ENCODE measurements around the gene BNC2. TPM values are rescaled to one million over a fixed set of nuclear protein-coding genes. Genes with fewer than 3 reads are reported as not detected.
A peak's percentile ranks its signal among the peaks of the same experiment; 100 is the strongest.

The BNC2 gene
- total and polyA plus RNA-seq, 2 of the 4 experiments (the other 2 are of a cell fraction) = 15.5 to 45.2 TPM

DNA sequence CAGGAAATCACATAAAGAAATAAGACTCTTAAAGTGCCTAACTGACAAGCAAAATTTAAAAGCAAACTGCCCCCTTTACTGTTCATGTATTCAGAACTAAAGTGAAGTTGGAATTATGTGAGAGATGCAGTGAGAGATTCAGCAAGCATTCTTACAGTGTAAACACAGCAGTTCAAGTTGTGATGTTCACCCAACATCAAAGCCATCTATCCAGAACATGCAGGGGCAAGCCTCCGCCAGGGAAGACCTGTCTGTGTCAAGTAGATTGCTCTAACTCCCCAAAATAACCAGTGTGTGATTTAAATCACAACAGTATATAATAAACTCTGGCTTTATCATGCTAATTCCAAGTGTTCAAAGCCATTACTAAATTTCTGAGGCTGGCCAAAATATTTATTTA lies 233.3 kb downstream of the BNC2 start:
- H3K27ac ChIP-seq (ENCODE audit: insufficient read depth, low read length) = peak overlapping the region; percentile 84; the same call in 1 of the 2 replicates
- peak overlapping the region in 1 of 2 experiments; percentile 85; a peak in 2 of 4 replicates for H4K8ac ChIP-seq (ENCODE audit: low read depth in 2 of 2, low read length in 2 of 2)
- H3K56ac ChIP-seq (ENCODE audit: extremely low read depth, insufficient read depth, low read length) = no peak overlapping the region
- peak overlapping the region; percentile 60 for H3K4me2 ChIP-seq (ENCODE audit: low read depth, low read length)
- H2BK20ac ChIP-seq (ENCODE audit: low read depth, low read length) = peak overlapping the region; percentile 69; the same call in 1 of the 2 replicates
- peak overlapping the region; percentile 63; the same call in 1 of the 2 replicates for H3K23ac ChIP-seq (ENCODE audit: low read depth, low read length)
- no peak overlapping the region; the same call in 1 of the 2 replicates for H4K91ac ChIP-seq (ENCODE audit: insufficient read depth, low read depth, low read length)
- H3K4ac ChIP-seq (ENCODE audit: low read depth, low read length) = peak overlapping the region; percentile 94
- in situ Hi-C loops (cut with MboI; ENCODE audit: low sequenced_read_pairs) (loop anchor here (25.0 kb wide), 1 partner anchor 825 kb away; no protein-coding TSS in a partner anchor), intact Hi-C loops (cut with micrococcal nuclease) (no loop called here), dilution Hi-C loops (cut with HindIII; ENCODE audit: low sequenced_read_pairs, unreplicated experiment) (no loop called here)
- H4K20me1 ChIP-seq (ENCODE audit: insufficient read depth, low read length) = no peaks in the 10 kb centered on the region
- H2AFZ ChIP-seq (replicated peaks; ENCODE audit: low read length, poor library complexity) = no peak overlapping the region
- H3K79me1 ChIP-seq (ENCODE audit: low read depth in 1 of 2, low read length in 2 of 2) = peaks cover 12 to 38% of the 10 kb centered on the region in 2 experiments
- H4K5ac ChIP-seq (ENCODE audit: low read depth, low read length) = peak overlapping the region; percentile 17; the same call in 1 of the 2 replicates
- no peaks in the 10 kb centered on the region for H3K9me3 ChIP-seq (ENCODE audit: control insufficient read depth, insufficient read depth, low read length)
- H2AK9ac ChIP-seq (replicated peaks; ENCODE audit: low read depth, low read length, poor library complexity) = no peak overlapping the region
- POLR2A ChIA-PET (ENCODE audit: unreplicated experiment) = no interaction called here
- H3K18ac ChIP-seq (ENCODE audit: low read depth, low read length) = peak overlapping the region; percentile 89
- no TSS peak for BruUV-seq (replicated peaks)
- CTCF ChIA-PET = interaction anchor here (1.0 to 1.4 kb wide), 2 partner anchors 8 to 119 kb away, joined by 3 read pairs; no protein-coding TSS in a partner anchor
- no peak overlapping the region for H2BK15ac ChIP-seq (ENCODE audit: low read depth, low read length)
- peak overlapping the region; percentile 97 for H2BK5ac ChIP-seq (ENCODE audit: low read depth, low read length, poor library complexity, severe bottlenecking)
- H3K9ac ChIP-seq (ENCODE audit: low read depth, low read length) = 0 out of 2 replicates have a peak overlapping the region, but pooled peaks have one; percentile 26
- peak overlapping the region; percentile 79 for H2BK120ac ChIP-seq (ENCODE audit: low read depth, low read length)
- no peak for TF ChIP-seq MAZ (IDR thresholded peaks at IDR 0.05; ENCODE audit: borderline replicate concordance, low read depth, low read length)
- no peak for TF ChIP-seq SMC3 (IDR thresholded peaks at IDR 0.05; ENCODE audit: low read depth, low read length)
- TF ChIP-seq FOS (IDR thresholded peaks at IDR 0.05; ENCODE audit: low read depth, low read length) = no peak
- TF ChIP-seq POLR2A (IDR thresholded peaks at IDR 0.05; ENCODE audit: low read depth, low read length) = no peak
- TF ChIP-seq, protein P1, sequence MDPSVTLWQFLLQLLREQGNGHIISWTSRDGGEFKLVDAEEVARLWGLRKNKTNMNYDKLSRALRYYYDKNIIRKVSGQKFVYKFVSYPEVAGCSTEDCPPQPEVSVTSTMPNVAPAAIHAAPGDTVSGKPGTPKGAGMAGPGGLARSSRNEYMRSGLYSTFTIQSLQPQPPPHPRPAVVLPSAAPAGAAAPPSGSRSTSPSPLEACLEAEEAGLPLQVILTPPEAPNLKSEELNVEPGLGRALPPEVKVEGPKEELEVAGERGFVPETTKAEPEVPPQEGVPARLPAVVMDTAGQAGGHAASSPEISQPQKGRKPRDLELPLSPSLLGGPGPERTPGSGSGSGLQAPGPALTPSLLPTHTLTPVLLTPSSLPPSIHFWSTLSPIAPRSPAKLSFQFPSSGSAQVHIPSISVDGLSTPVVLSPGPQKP (IDR thresholded peaks at IDR 0.05; ENCODE audit: borderline replicate concordance, low read depth, low read length) = no peak
- no peak for TF ChIP-seq MAFK (IDR thresholded peaks at IDR 0.05; ENCODE audit: low read depth, low read length)
- TF ChIP-seq CHD1 (IDR thresholded peaks at IDR 0.05; ENCODE audit: low read depth, low read length) = no peak
- TF ChIP-seq RFX5 (IDR thresholded peaks at IDR 0.05; ENCODE audit: low read depth, low read length) = no peak
- TF ChIP-seq, protein P2, sequence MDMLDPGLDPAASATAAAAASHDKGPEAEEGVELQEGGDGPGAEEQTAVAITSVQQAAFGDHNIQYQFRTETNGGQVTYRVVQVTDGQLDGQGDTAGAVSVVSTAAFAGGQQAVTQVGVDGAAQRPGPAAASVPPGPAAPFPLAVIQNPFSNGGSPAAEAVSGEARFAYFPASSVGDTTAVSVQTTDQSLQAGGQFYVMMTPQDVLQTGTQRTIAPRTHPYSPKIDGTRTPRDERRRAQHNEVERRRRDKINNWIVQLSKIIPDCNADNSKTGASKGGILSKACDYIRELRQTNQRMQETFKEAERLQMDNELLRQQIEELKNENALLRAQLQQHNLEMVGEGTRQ (IDR thresholded peaks at IDR 0.05; ENCODE audit: low read depth, low read length) = no peak
- TF ChIP-seq BHLHE40 (IDR thresholded peaks at IDR 0.05; ENCODE audit: low read depth, low read length) = no peak
- TF ChIP-seq MXI1 (IDR thresholded peaks at IDR 0.05; ENCODE audit: borderline replicate concordance, low read depth, low read length) = no peak
- TF ChIP-seq RCOR1 (IDR thresholded peaks at IDR 0.05; ENCODE audit: insufficient replicate concordance, low read length) = no peak
- no peak for TF ChIP-seq RAD21 (IDR thresholded peaks at IDR 0.05; ENCODE audit: low read length)
- TF ChIP-seq CEBPB (IDR thresholded peaks at IDR 0.05; ENCODE audit: low read depth, low read length) = no peak
- TF ChIP-seq NFE2L2 (IDR thresholded peaks at IDR 0.05; ENCODE audit: low read depth, low read length) = no peak
- TF ChIP-seq, protein P3, sequence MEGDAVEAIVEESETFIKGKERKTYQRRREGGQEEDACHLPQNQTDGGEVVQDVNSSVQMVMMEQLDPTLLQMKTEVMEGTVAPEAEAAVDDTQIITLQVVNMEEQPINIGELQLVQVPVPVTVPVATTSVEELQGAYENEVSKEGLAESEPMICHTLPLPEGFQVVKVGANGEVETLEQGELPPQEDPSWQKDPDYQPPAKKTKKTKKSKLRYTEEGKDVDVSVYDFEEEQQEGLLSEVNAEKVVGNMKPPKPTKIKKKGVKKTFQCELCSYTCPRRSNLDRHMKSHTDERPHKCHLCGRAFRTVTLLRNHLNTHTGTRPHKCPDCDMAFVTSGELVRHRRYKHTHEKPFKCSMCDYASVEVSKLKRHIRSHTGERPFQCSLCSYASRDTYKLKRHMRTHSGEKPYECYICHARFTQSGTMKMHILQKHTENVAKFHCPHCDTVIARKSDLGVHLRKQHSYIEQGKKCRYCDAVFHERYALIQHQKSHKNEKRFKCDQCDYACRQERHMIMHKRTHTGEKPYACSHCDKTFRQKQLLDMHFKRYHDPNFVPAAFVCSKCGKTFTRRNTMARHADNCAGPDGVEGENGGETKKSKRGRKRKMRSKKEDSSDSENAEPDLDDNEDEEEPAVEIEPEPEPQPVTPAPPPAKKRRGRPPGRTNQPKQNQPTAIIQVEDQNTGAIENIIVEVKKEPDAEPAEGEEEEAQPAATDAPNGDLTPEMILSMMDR (conservative IDR thresholded peaks at IDR 0.05; ENCODE audit: low read depth, low read length) = no peak
- ATAC-seq (ENCODE audit: low read depth) (peak; percentile 87), DNase-seq (peak; percentile 74)
- no peak overlapping the region for H3K4me3 ChIP-seq (ENCODE audit: insufficient read depth, low read depth, low read length)
- H2AK5ac ChIP-seq (ENCODE audit: low read depth, low read length) = no peak overlapping the region
- WGBS, 2 experiments (ENCODE audit: extremely low coverage in 2 of 2, insufficient read length in 1 of 2) = no CpG with 5 or more reads among the region's 1 CpG
- H3K14ac ChIP-seq (replicated peaks; ENCODE audit: low read depth, low read length) = peak overlapping the region; percentile 50; the same call in 1 of the 2 replicates
- H3K27me3 ChIP-seq (ENCODE audit: control insufficient read depth, insufficient read depth, low read length) = no peaks in the 10 kb centered on the region
- peaks cover 12% of the 10 kb centered on the region for H3K4me1 ChIP-seq (ENCODE audit: control insufficient read depth, insufficient read depth, low read length)
- H3K36me3 ChIP-seq (ENCODE audit: control insufficient read depth, insufficient read depth, low read length) = no peaks in the 10 kb centered on the region
- H3K9me1 ChIP-seq (ENCODE audit: insufficient read depth, low read length) = no peaks in the 10 kb centered on the region
